Suprapubic skin (tissue), 3 donors: ENCODE data around the gene MTA1.

Source experiments
- POLR2A ChIP-seq, 2 donors: fragments of 450-650 bp; IDR thresholded peaks; one replicate each; pipeline ENCODE4 v1.6.1; 2017; ENCODE audit warnings: antibody characterized with exemption in 2 of 2, mild to moderate bottlenecking in 2 of 2, moderate library complexity in 2 of 2
- TF ChIP-seq, protein P1 (sequence below), 2 donors: fragments of 200-600 bp in 1 of 2; fragments of 450-650 bp in 1 of 2; sonication (generic) in 1 of 2; IDR thresholded peaks; one replicate each; pipeline ENCODE4 v1.5.1; 2016 to 2019; ENCODE audit warnings: antibody characterized with exemption in 2 of 2, mild to moderate bottlenecking in 1 of 2, moderate library complexity in 1 of 2

- TF ChIP-seq POLR2A (IDR thresholded peaks at IDR 0.05), result no peak
- TF ChIP-seq, protein P1, sequence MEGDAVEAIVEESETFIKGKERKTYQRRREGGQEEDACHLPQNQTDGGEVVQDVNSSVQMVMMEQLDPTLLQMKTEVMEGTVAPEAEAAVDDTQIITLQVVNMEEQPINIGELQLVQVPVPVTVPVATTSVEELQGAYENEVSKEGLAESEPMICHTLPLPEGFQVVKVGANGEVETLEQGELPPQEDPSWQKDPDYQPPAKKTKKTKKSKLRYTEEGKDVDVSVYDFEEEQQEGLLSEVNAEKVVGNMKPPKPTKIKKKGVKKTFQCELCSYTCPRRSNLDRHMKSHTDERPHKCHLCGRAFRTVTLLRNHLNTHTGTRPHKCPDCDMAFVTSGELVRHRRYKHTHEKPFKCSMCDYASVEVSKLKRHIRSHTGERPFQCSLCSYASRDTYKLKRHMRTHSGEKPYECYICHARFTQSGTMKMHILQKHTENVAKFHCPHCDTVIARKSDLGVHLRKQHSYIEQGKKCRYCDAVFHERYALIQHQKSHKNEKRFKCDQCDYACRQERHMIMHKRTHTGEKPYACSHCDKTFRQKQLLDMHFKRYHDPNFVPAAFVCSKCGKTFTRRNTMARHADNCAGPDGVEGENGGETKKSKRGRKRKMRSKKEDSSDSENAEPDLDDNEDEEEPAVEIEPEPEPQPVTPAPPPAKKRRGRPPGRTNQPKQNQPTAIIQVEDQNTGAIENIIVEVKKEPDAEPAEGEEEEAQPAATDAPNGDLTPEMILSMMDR (IDR thresholded peaks at IDR 0.05), result no peak
Measured at GRCh38 chr14:105423488-105424195, 4.0 kb downstream of the MTA1 start.
